Stomach (tissue), 4 donors: ENCODE data around the gene FICD.

Experiments used
- EP300 ChIP-seq: sonication (generic); formaldehyde crosslinking; IDR thresholded peaks from one replicate; pipeline ENCODE4 v1.6.1; 2017; ENCODE audit warnings: antibody characterized with exemption
- POLR2A ChIP-seq, 4 donors: fragments of 450-650 bp; IDR thresholded peaks; one replicate each; pipeline ENCODE4 v1.6.1; 2016; ENCODE audit warnings: antibody characterized with exemption in 4 of 4, control low read depth in 2 of 4, mild to moderate bottlenecking in 1 of 4, moderate library complexity in 1 of 4
- POLR2AphosphoS5 ChIP-seq, 3 donors: sonication (generic); formaldehyde crosslinking; IDR thresholded peaks; one replicate each; pipeline ENCODE4 v1.6.1; 2016; ENCODE audit warnings: antibody characterized with exemption in 3 of 3
- TF ChIP-seq, protein P1 (sequence below), 7 experiments: fragments of 450-650 bp in 4 of 7; fragments of 200-600 bp in 3 of 7; sonication (generic) in 3 of 7; IDR thresholded peaks; one replicate each; pipeline ENCODE4 v1.5.1; 2016 to 2019; ENCODE audit warnings: antibody characterized with exemption in 7 of 7, control low read depth in 2 of 7, mild to moderate bottlenecking in 1 of 7

DNA sequence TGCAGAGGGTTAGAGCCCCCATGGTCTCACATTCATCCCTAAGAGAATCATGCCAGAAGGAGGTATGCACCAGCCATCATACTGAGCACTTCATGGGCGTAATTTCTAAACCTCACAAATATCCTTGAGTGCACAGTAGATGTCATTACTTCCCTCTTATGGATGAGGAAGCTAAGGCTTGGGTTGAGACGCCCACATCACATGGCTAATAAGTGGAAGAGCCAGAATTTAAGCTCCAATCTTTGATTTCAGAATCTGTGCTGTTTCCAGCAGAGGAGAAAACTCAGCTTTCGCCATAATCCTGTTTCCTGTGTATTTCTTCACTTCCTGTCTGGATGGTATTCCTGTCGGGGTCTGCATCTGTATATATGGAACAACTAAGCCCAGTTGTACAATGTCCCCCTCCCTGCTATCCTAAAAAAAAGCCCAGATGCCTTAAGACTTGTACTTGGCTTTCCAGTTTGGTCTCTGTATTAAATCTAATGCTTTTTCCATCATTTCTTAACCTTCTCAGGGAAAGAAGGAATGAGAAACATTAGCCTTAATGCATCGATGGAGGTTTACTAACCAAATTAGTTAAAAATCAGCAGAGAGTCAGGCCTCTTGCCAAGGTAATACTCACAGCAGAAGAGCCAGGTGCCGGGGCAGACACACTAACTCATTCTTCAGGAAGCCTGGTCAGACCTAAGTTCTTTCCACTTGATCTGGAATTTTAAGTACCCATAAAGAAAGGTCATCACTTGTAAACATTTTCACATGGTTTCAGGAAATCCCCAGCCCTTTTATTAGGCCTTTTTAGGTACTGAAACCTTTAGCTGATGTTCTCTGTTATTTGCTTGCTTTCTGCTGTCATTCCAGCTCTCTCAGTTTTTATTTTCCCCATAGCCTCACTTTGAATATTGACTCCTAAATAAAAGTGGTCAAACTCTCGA is 52.6 kb downstream of the FICD start:
- TF ChIP-seq, protein P1, sequence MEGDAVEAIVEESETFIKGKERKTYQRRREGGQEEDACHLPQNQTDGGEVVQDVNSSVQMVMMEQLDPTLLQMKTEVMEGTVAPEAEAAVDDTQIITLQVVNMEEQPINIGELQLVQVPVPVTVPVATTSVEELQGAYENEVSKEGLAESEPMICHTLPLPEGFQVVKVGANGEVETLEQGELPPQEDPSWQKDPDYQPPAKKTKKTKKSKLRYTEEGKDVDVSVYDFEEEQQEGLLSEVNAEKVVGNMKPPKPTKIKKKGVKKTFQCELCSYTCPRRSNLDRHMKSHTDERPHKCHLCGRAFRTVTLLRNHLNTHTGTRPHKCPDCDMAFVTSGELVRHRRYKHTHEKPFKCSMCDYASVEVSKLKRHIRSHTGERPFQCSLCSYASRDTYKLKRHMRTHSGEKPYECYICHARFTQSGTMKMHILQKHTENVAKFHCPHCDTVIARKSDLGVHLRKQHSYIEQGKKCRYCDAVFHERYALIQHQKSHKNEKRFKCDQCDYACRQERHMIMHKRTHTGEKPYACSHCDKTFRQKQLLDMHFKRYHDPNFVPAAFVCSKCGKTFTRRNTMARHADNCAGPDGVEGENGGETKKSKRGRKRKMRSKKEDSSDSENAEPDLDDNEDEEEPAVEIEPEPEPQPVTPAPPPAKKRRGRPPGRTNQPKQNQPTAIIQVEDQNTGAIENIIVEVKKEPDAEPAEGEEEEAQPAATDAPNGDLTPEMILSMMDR (IDR thresholded peaks at IDR 0.05): no peak
- TF ChIP-seq EP300: no peak
- no peak for TF ChIP-seq POLR2A (IDR thresholded peaks at IDR 0.05)
- no peak for TF ChIP-seq POLR2AphosphoS5 (IDR thresholded peaks at IDR 0.05)
